OCI-LY3 (cell line): Measurements from ENCODE around the gene KIAA0408.
"Not testable (repeated sequence)": the region's sequence is repeated elsewhere in the genome, so short reads cannot be mapped to it uniquely, and the experiment has no call there.

Source experiments
- H2AFZ ChIP-seq: fragments of 200-600, 300-600 bp; shearing (Covaris generic); 2 replicates; pipeline ENCODE4 v1.6.0; 2014; ENCODE audit warnings: antibody characterized with exemption, low read depth, low read length
- H3K27ac ChIP-seq: fragments of 200-600, 300-600 bp; sonication (generic); 2 replicates; pipeline ENCODE4 v1.5.1; 2014; ENCODE audit warnings: mild to moderate bottlenecking, low read length, moderate library complexity, mixed read lengths
- H3K27me3 ChIP-seq: fragments of 200-600, 300-600 bp; sonication (generic); 2 replicates; pipeline ENCODE4 v1.6.1; 2014; ENCODE audit warnings: low read depth, low read length, mixed read lengths
- H3K36me3 ChIP-seq: fragments of 200-600, 300-600 bp; sonication (generic); replicated peaks from 2 replicates; pipeline ENCODE3; 2014; ENCODE audit warnings: low read depth, low read length, mixed read lengths
- H3K4me1 ChIP-seq: fragments of 300-600, 200-600 bp; sonication (generic); 2 replicates; pipeline ENCODE4 v1.6.1; 2014; ENCODE audit warnings: low read length, mixed read lengths
- H3K4me2 ChIP-seq: fragments of 200-600, 300-600 bp; sonication (generic); 2 replicates; pipeline ENCODE4 v1.6.1; 2014; ENCODE audit warnings: low read length, mixed read lengths
- H3K4me3 ChIP-seq: fragments of 300-600, 200-600 bp; sonication (generic); 2 replicates; pipeline ENCODE4 v1.5.1; 2014; ENCODE audit warnings: antibody characterized with exemption, mild to moderate bottlenecking, low read length, moderate library complexity
- H3K79me2 ChIP-seq: fragments of 300-600, 200-600 bp; shearing (Covaris generic); 2 replicates; pipeline ENCODE4 v1.6.1; 2014; ENCODE audit warnings: mild to moderate bottlenecking, low read length, mixed read lengths
- H3K9ac ChIP-seq: fragments of 300-600, 200-600 bp; shearing (Covaris generic); 2 replicates; pipeline ENCODE4 v1.6.0; 2014; ENCODE audit warnings: mild to moderate bottlenecking, low read length, moderate library complexity
- H3K9me3 ChIP-seq: fragments of 200-600, 300-600 bp; shearing (Covaris generic); 2 replicates; pipeline ENCODE4 v1.6.1; 2014; ENCODE audit warnings: low read length, mixed read lengths; ENCODE audit not compliant: insufficient read depth
- H4K20me1 ChIP-seq: fragments of 200-600, 300-600 bp; sonication (generic); 2 replicates; pipeline ENCODE4 v1.6.1; 2016; ENCODE audit warnings: low read length, mixed read lengths; ENCODE audit not compliant: insufficient read depth
- EZH2phosphoT487 ChIP-seq: fragments of 200-600 bp; shearing (Covaris generic); IDR thresholded peaks from 2 replicates; pipeline ENCODE4 v1.6.1; 2018; ENCODE audit warnings: antibody characterized with exemption, mixed run types, low read depth
- TF ChIP-seq, protein P1 (sequence below): fragments of 200-600, 300-600 bp; sonication (generic); IDR thresholded peaks from 2 replicates; pipeline ENCODE4 v1.5.1; 2014; ENCODE audit warnings: antibody characterized with exemption, low read length, low read depth

Gene KIAA0408

DNA sequence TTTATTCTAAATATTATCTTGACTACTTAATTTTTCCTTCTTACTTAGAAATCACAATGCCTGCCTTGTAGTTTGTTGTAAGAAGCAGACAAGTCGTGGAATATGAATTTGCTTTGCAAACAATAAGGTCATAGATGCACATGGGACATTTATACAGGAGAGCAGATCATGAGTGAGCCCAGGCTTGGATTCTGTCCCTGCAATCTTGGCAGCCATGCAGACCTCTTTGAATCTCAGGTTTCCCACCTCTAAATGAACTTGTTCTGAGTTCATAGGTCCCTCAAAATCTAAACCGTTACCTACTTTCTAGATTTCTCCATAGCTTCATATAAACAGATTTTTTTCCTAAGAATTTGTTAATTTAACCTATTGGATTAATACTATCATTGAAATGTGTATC is 19.5 kb downstream of the KIAA0408 start:
- Histone ChIP-seq H3K4me3 (no peak overlapping the region), H3K9me3 (no peaks in the 10 kb centered on the region), H3K79me2 (no peaks in the 10 kb centered on the region), H3K27ac (no peak overlapping the region), H3K27me3 (no peaks in the 10 kb centered on the region), H4K20me1 (no peaks in the 10 kb centered on the region), H2AFZ (no peak overlapping the region), H3K4me2 (no peak overlapping the region), H3K4me1 (no peaks in the 10 kb centered on the region), H3K36me3 (no peaks in the 10 kb centered on the region), H3K9ac (no peak overlapping the region)
- TF ChIP-seq, protein P1, sequence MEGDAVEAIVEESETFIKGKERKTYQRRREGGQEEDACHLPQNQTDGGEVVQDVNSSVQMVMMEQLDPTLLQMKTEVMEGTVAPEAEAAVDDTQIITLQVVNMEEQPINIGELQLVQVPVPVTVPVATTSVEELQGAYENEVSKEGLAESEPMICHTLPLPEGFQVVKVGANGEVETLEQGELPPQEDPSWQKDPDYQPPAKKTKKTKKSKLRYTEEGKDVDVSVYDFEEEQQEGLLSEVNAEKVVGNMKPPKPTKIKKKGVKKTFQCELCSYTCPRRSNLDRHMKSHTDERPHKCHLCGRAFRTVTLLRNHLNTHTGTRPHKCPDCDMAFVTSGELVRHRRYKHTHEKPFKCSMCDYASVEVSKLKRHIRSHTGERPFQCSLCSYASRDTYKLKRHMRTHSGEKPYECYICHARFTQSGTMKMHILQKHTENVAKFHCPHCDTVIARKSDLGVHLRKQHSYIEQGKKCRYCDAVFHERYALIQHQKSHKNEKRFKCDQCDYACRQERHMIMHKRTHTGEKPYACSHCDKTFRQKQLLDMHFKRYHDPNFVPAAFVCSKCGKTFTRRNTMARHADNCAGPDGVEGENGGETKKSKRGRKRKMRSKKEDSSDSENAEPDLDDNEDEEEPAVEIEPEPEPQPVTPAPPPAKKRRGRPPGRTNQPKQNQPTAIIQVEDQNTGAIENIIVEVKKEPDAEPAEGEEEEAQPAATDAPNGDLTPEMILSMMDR = no peak
- no peak for TF ChIP-seq EZH2phosphoT487

DNA sequence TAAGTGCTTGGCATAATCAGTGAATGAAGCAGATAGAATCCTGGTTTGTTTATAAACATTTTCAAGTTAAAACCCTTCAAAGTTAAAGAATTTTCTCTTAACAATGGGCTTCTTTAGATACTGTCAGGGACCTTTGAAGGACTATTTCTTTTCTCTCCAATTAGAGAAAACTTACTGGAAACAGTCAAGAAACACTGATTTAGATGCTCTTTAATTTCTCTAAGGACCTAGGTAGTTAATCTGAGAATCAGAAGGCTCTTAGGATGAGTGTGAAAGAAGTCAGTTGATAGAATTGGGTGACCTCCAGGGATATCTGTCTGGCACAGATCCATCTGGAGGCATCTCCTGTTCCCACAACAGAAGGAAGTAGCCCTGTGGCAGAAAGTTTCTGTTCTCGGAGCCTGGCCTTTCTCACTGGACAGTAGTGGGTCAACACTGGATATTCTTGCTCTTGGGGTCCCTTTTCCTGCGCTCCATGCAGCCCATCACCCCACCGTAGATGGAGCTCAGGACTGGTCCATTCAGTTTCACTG is 22.5 kb downstream of the KIAA0408 start:
- no peaks in the 10 kb centered on the region for H3K9me3 ChIP-seq
- TF ChIP-seq EZH2phosphoT487 = no peak
- TF ChIP-seq, protein P1 = no peak

GRCh38 chr6:127435626-127436220 is 23.5 kb downstream of the KIAA0408 start:
- no peaks in the 10 kb centered on the region for H3K36me3 ChIP-seq
- H3K4me1 ChIP-seq = no peaks in the 10 kb centered on the region
- no peak overlapping the region for H3K4me3 ChIP-seq
- no peaks in the 10 kb centered on the region for H4K20me1 ChIP-seq
- TF ChIP-seq EZH2phosphoT487 = no peak
- TF ChIP-seq, protein P1 = no peak
- no peaks in the 10 kb centered on the region for H3K9me3 ChIP-seq
- no peak overlapping the region for H2AFZ ChIP-seq
- H3K79me2 ChIP-seq = no peaks in the 10 kb centered on the region
- no peaks in the 10 kb centered on the region for H3K27me3 ChIP-seq
- no peak overlapping the region for H3K9ac ChIP-seq
- no peak overlapping the region for H3K4me2 ChIP-seq
- no peak overlapping the region for H3K27ac ChIP-seq

More for the DNA sequence above, 22.5 kb downstream of the KIAA0408 start:
- H3K9ac ChIP-seq = no peak overlapping the region
- H2AFZ ChIP-seq = no peak overlapping the region
- no peak overlapping the region for H3K4me2 ChIP-seq
- no peaks in the 10 kb centered on the region for H3K79me2 ChIP-seq
- no peaks in the 10 kb centered on the region for H3K27me3 ChIP-seq
- H3K36me3 ChIP-seq = no peaks in the 10 kb centered on the region
- no peaks in the 10 kb centered on the region for H4K20me1 ChIP-seq
- no peak overlapping the region for H3K4me3 ChIP-seq
- no peaks in the 10 kb centered on the region for H3K4me1 ChIP-seq
- H3K27ac ChIP-seq = no peak overlapping the region

GRCh38 chr6:127434651-127435050 is 24.5 kb downstream of the KIAA0408 start:
- Histone ChIP-seq H2AFZ (no peak overlapping the region), H3K27me3 (no peaks in the 10 kb centered on the region), H3K4me2 (no peak overlapping the region), H3K79me2 (no peaks in the 10 kb centered on the region), H3K4me1 (no peaks in the 10 kb centered on the region), H3K9ac (no peak overlapping the region), H3K36me3 (no peaks in the 10 kb centered on the region), H4K20me1 (no peaks in the 10 kb centered on the region), H3K4me3 (no peak overlapping the region), H3K9me3 (no peaks in the 10 kb centered on the region), H3K27ac (no peak overlapping the region)
- TF ChIP-seq, protein P1 = no peak
- no peak for TF ChIP-seq EZH2phosphoT487

- not testable (repeated sequence) for H4K20me1 ChIP-seq, H3K4me2 ChIP-seq, H2AFZ ChIP-seq, H3K27me3 ChIP-seq, H3K4me3 ChIP-seq, H3K9ac ChIP-seq, H3K4me1 ChIP-seq, H3K9me3 ChIP-seq, H3K36me3 ChIP-seq, H3K79me2 ChIP-seq, H3K27ac ChIP-seq
These were observed 30.6 kb downstream of the KIAA0408 start for GRCh38 chr6:127428562-127428961.
